GM12874 (cell line): ENCODE results near the gene EP400.

Experiments
- TF ChIP-seq, protein P1 (sequence below): IDR thresholded peaks from 2 replicates; pipeline ENCODE4 v1.5.1; 2011; ENCODE audit warnings: low read depth, mild to moderate bottlenecking, control low read depth, low read length, moderate library complexity; ENCODE audit not compliant: insufficient read depth

Gene EP400

DNA sequence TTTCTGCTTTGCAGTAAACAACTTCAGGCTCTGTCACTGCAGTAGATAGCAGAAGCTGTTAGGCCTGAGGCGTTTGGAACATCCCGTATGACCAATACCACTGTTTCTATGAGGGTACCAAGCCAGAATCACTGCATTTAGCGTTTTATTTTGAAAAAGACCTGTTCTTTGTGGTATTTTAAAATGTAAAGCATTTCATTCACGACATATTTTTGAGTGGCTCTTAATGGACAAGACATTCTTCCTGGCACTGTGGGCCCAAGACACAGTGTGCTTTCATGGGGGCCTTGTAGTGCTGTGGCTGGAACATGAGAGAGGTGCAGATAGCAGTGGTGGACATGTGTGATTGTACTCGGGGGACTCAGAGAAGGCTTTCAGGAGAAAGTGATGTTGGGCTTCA, 107.9 kb downstream of the EP400 start:
- TF ChIP-seq, protein P1, sequence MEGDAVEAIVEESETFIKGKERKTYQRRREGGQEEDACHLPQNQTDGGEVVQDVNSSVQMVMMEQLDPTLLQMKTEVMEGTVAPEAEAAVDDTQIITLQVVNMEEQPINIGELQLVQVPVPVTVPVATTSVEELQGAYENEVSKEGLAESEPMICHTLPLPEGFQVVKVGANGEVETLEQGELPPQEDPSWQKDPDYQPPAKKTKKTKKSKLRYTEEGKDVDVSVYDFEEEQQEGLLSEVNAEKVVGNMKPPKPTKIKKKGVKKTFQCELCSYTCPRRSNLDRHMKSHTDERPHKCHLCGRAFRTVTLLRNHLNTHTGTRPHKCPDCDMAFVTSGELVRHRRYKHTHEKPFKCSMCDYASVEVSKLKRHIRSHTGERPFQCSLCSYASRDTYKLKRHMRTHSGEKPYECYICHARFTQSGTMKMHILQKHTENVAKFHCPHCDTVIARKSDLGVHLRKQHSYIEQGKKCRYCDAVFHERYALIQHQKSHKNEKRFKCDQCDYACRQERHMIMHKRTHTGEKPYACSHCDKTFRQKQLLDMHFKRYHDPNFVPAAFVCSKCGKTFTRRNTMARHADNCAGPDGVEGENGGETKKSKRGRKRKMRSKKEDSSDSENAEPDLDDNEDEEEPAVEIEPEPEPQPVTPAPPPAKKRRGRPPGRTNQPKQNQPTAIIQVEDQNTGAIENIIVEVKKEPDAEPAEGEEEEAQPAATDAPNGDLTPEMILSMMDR, result no peak

DNA sequence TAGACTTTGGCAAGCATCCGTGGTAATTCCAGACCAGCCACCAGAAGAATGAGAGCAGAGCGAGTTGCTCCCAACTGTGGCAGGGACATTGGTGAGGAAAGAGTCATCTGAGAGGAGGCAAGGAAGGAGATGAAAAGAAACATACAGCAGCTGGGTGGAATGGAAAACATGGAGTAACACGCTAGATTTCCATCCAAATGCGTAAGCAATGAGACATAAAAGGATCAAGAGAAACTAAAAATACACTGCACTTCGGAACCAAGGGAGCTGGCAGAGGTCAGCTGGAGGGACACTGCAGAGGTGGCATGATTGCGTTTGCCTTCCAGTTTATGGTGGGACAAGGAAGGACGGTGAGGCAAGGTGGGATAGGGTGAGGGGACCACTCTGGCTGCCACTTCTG, 111.5 kb downstream of the EP400 start:
- TF ChIP-seq, protein P1, result no peak

DNA sequence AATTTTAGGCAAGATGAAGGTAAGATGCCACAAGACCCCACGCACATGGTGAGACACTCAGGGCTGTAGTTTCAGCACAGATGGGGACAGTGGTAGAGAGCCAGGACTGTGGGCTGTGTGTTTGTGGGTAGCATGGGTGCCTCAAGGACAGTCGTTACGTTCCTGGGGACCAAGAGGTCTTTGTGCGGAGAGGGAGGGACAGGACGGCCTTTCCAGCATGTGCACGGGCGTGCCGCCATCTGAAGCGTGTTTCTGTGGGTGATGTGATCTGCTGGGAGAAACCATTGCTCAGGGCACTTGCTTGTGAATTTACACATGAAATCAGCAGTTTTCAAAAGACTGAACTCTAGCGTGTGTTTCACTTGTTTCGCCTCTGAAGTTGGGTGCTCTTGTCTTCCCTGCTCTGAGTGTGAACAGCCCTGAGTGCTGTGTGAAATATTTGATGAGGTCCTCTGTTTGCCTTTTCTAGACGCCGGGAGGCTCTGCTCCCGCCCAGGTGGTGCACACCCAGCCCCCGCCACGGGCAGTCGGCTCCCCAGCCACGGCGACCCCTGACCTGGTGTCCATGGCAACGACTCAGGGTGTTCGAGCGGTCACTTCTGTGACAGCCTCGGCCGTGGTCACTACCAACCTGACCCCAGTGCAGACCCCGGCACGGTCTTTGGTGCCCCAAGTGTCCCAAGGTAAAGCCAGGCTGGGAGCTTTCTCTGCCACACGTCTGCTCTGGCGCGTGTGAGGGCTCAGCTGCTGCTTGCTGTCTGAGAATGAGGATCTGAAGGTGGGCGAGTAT, 112.1 kb downstream of the EP400 start:
- TF ChIP-seq, protein P1, result no peak

DNA sequence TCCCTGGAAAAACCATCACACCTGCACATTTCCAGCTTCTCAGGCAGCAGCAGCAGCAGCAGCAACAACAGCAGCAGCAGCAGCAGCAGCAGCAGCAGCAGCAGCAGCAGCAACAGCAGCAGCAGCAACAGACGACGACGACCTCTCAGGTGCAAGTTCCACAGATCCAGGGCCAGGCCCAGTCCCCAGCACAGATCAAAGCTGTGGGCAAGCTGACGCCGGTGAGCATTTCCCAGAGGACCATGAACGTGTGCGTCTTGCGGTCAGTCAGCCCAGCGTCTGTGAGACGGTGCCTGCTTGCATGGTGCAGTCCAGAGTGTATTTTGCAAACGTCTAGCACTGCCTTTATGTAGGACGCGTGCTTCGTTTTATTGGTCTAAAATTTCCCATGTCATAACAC, 112.7 kb downstream of the EP400 start:
- TF ChIP-seq, protein P1, result no peak

DNA sequence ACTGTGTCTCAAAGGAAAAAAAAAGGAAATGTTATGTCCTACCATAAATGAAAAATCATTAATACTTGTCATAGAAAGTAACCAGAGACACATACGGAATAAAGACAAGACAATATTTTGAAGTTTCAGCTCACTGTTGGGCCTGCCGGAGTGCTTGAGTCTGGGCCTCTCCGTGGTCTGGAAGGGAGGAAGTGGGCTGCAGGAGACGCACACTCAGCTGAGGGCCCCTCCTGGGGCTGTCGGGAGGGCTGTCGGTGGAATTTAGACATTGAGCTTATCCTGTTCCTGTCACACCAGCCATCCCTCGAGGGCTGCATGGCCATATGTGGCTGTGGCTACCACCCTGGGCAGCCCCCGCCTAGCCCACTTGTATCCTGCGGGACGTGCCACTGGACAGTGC, 113.7 kb downstream of the EP400 start:
- TF ChIP-seq, protein P1, result no peak

DNA sequence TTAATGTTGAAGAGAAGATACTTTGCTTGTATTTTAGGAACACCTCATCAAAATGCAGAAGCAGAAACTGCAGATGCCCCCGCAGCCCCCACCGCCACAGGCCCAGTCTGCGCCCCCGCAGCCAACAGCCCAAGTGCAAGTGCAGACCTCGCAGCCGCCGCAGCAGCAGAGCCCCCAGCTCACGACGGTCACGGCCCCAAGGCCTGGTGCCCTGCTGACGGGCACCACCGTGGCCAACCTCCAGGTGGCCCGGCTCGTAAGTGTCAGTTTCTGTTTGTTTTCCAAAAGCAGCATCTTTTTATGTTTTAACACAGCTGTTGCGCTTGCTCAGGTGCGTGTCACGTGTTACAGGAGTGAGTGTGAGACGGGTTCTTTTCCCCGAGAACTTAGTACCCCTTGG, 114.9 kb downstream of the EP400 start:
- TF ChIP-seq, protein P1, result no peak

DNA sequence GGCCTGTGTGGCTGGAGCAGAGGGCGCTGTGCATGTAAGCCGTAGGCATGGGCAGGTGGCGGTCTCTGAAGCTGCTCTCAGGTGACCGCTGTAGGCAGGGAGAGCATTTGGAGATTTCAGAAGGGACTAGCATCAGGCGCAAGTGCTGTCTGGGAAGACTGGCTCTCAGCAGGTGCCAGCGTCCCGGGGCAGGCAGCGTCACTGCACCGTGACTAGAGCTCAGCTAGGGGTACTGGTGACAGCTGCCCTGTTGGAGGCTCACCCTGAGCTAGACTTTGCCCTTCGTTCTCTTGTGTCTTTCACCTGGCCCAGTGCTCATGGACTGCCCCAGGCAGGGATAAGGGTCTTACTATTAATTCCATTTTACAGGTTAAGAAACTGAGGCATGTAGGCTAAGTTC, 115.5 kb downstream of the EP400 start:
- TF ChIP-seq, protein P1, result no peak
